ENCODE results near the gene SFTPD. TPM values are rescaled to one million over a fixed set of nuclear protein-coding genes. Genes with fewer than 3 reads are reported as not detected.

SFTPD gene
- total and polyA plus RNA-seq, 2 of the 8 experiments (the other 6 are each of a cell fraction or from before 2014, with no cell fraction given), result 0.21 to 0.54 TPM

DNA sequence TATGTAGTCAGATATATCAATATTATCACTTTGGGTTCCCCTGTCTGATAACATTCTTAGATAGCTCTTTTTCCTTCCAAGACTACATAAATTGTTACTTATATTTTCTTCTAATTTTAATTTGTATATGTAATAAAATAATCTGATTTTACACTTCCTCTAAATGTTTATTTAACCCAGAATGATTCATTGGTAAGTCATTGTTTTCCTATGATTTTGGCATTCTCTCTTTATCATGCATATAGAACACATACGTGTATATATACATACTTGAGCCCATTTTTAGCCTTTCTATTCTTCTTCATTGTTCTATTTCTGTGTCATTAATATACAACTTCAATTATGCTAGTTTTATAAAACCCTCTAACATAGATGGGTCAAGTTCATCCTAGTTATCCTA lies 16.6 kb downstream of the SFTPD start:
- no peak overlapping the region for H2BK15ac ChIP-seq (ENCODE audit: low read length)
- H3K4me1 ChIP-seq (replicated peaks in 1 of 4; ENCODE audit: control insufficient read depth in 3 of 4, insufficient read depth in 4 of 4, low read length in 3 of 4), result peaks cover 0 to 2% (median under 1%) of the 10 kb centered on the region in 4 experiments; a peak in 2 of 7 replicates
- H2AK5ac ChIP-seq (ENCODE audit: low read depth, low read length), result no peak overlapping the region
- H3K14ac ChIP-seq (ENCODE audit: insufficient read length), result no peak overlapping the region
- POLR2A ChIA-PET (ENCODE audit: partially characterized antibody), result interaction anchor here (1.0 kb wide), 1 partner anchor 51 kb away, joined by 3 read pairs; no protein-coding TSS in a partner anchor
- H3K18ac ChIP-seq (ENCODE audit: extremely low read depth, low read length), result no peak overlapping the region
- CTCF ChIA-PET (ENCODE audit: partially characterized antibody), result interaction anchor here (0.6 to 1.3 kb wide), 2 partner anchors 17 to 172 kb away, joined by 4 to 5 read pairs; partner anchors contain the start of gene SFTPD
- H3K4me2 ChIP-seq (ENCODE audit: insufficient read depth in 1 of 2, low read depth in 2 of 2, low read length in 2 of 2), result no peak overlapping the region
- no peaks in the 10 kb centered on the region for H3K79me2 ChIP-seq (ENCODE audit: control insufficient read depth in 1 of 2, insufficient read depth in 2 of 2, low read length in 2 of 2)
- H3K4ac ChIP-seq (replicated peaks; ENCODE audit: insufficient read length, low read depth, low read length), result no peak overlapping the region
- DNase-seq (ENCODE audit: low read depth in 1 of 2, low spot score in 2 of 2) (no peak), FAIRE-seq (no peak)
- H3K23ac ChIP-seq (ENCODE audit: insufficient read length), result no peak overlapping the region
- no peaks in the 10 kb centered on the region for H4K20me1 ChIP-seq (replicated peaks in 1 of 2; ENCODE audit: control insufficient read depth in 1 of 2, insufficient read depth in 2 of 2, low read length in 2 of 2)
- H2BK12ac ChIP-seq (ENCODE audit: low read depth, low read length), result no peak overlapping the region
- no peak overlapping the region for H3K27ac ChIP-seq (ENCODE audit: low read depth, low read length)
- H3K9ac ChIP-seq (replicated peaks in 1 of 4; ENCODE audit: extremely low read depth in 1 of 4, low read depth in 3 of 4, low read length in 3 of 4), result no peak overlapping the region
- H3K36me3 ChIP-seq (ENCODE audit: control insufficient read depth in 2 of 4, insufficient read depth in 4 of 4, low read length in 3 of 4), result no peaks in the 10 kb centered on the region
- no peaks in the 10 kb centered on the region for H3K9me3 ChIP-seq (ENCODE audit: insufficient read depth in 2 of 2, low read depth in 1 of 2, low read length in 1 of 2)
- peaks cover 0 to 14% (median 10%) of the 10 kb centered on the region in 4 experiments; a peak in 5 of 7 replicates for H3K27me3 ChIP-seq (replicated peaks in 1 of 4; ENCODE audit: control insufficient read depth in 3 of 4, extremely low read depth in 1 of 4, insufficient read depth in 3 of 4, low read length in 3 of 4)
- H2BK120ac ChIP-seq (replicated peaks; ENCODE audit: low read depth, low read length), result no peak overlapping the region
- no peak overlapping the region for H3K4me3 ChIP-seq (ENCODE audit: extremely low read depth in 1 of 4, insufficient read depth in 2 of 4, low read depth in 3 of 4, low read length in 4 of 4)
- H4K5ac ChIP-seq (ENCODE audit: insufficient read length, low read depth, low read length), result no peak overlapping the region
- H2BK20ac ChIP-seq (ENCODE audit: low read length), result no peak overlapping the region
- H3K56ac ChIP-seq (replicated peaks; ENCODE audit: insufficient read length, low read depth, low read length), result no peak overlapping the region
- H4K8ac ChIP-seq (ENCODE audit: extremely low read depth, insufficient read depth, low read length), result no peak overlapping the region
- H2BK5ac ChIP-seq (ENCODE audit: low read depth, low read length), result no peak overlapping the region
- no peaks in the 10 kb centered on the region for H3K23me2 ChIP-seq (ENCODE audit: low read depth, low read length)
- 85% methylated on average over 1 of the region's 1 CpG; no CpG with 5 or more reads in 1 of the 2 experiments for WGBS, 2 experiments (ENCODE audit: extremely low coverage in 1 of 2, insufficient coverage in 1 of 2, insufficient read length in 1 of 2, insufficient replicate concordance in 2 of 2, low coverage in 1 of 2, low lambda C conversion rate in 2 of 2, missing lambda C conversion rate in 1 of 2)
- H2AFZ ChIP-seq (ENCODE audit: low read length), result no peak overlapping the region
- no peak overlapping the region for H4K91ac ChIP-seq (replicated peaks; ENCODE audit: insufficient read length, low read length)
- no peaks in the 10 kb centered on the region for H3K79me1 ChIP-seq (ENCODE audit: low read depth, low read length)
- TF ChIP-seq HDAC6 (IDR thresholded peaks at IDR 0.05; ENCODE audit: low read depth, low read length), result no peak
- no peak for TF ChIP-seq POLR2A (IDR thresholded peaks at IDR 0.05; ENCODE audit: control extremely low read depth in 1 of 2, low read depth in 2 of 2, low read length in 2 of 2)
- no peak for TF ChIP-seq RFX5 (IDR thresholded peaks at IDR 0.05; ENCODE audit: borderline replicate concordance, low read depth, low read length)
- no peak for TF ChIP-seq TAF7 (optimal IDR thresholded peaks at IDR 0.05; ENCODE audit: borderline replicate concordance, low read depth, low read length)
- no peak for TF ChIP-seq CEBPB (IDR thresholded peaks at IDR 0.05; ENCODE audit: low read depth, low read length)
- TF ChIP-seq, protein P1, sequence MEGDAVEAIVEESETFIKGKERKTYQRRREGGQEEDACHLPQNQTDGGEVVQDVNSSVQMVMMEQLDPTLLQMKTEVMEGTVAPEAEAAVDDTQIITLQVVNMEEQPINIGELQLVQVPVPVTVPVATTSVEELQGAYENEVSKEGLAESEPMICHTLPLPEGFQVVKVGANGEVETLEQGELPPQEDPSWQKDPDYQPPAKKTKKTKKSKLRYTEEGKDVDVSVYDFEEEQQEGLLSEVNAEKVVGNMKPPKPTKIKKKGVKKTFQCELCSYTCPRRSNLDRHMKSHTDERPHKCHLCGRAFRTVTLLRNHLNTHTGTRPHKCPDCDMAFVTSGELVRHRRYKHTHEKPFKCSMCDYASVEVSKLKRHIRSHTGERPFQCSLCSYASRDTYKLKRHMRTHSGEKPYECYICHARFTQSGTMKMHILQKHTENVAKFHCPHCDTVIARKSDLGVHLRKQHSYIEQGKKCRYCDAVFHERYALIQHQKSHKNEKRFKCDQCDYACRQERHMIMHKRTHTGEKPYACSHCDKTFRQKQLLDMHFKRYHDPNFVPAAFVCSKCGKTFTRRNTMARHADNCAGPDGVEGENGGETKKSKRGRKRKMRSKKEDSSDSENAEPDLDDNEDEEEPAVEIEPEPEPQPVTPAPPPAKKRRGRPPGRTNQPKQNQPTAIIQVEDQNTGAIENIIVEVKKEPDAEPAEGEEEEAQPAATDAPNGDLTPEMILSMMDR (IDR thresholded peaks at IDR 0.05; ENCODE audit: control extremely low read depth in 1 of 3, insufficient read depth in 1 of 3, low read depth in 1 of 3, low read length in 3 of 3), result no peak
- TF ChIP-seq POU5F1 (IDR thresholded peaks at IDR 0.05; ENCODE audit: low read depth, low read length), result no peak
- no peak for TF ChIP-seq KDM5A (IDR thresholded peaks at IDR 0.05; ENCODE audit: low read length)
- TF ChIP-seq CTBP2 (IDR thresholded peaks at IDR 0.05; ENCODE audit: borderline replicate concordance, insufficient read depth, insufficient read length, low read length), result no peak
- no peak for TF ChIP-seq GABPA (IDR thresholded peaks at IDR 0.05; ENCODE audit: borderline replicate concordance, insufficient read depth, low read length)
- TF ChIP-seq JUND (IDR thresholded peaks at IDR 0.05; ENCODE audit: low read length), result no peak
- no peak for TF ChIP-seq CHD1 (IDR thresholded peaks at IDR 0.05; ENCODE audit: low read depth, low read length)
- TF ChIP-seq SP2 (IDR thresholded peaks at IDR 0.05; ENCODE audit: low read length), result no peak
